ENCODE data around the gene MAP1LC3C.
"Not testable (repeated sequence)": the region's sequence is repeated elsewhere in the genome, so short reads cannot be mapped to it uniquely, and the experiment has no call there.

MAP1LC3C gene

DNA sequence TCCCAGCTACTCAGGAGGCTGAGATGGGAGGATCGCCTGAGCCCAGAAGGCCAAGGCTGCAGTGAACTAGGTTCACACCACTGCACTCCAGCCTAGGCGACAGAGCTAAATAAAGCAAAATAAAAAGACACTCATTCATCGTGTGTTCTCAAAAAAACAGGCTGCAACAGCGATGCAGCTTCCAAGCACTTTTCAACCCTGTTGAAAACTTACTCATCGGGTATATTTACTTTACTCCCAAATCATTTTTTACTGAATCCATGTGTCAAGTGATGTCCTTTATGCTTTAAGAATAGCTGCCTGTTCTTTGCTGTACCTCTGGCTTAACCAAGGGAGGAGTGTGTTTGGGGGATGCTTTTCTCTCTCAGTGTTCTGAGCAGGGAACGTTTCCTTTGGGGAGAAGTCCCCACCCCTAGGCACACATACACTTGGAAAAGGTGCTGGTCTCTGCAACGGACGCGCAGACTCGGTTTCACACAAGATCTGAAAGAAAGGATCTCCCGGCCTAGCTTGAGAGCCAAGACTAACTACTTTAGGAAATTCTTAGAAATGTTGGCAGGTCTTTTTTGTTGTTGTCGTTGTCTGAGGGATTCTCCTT, 1.4 kb downstream of the MAP1LC3C start:
- no peak for DNase-seq (ENCODE audit: low read depth)
- H3K4me3 ChIP-seq (ENCODE audit: low read depth, low read length) = no peak overlapping the region

GRCh38 chr1:241994171-241994570, 4.7 kb downstream of the MAP1LC3C start:
- DNase-seq (ENCODE audit: low read depth) = no peak
- no peak overlapping the region for H3K4me3 ChIP-seq (ENCODE audit: low read depth, low read length)

DNA sequence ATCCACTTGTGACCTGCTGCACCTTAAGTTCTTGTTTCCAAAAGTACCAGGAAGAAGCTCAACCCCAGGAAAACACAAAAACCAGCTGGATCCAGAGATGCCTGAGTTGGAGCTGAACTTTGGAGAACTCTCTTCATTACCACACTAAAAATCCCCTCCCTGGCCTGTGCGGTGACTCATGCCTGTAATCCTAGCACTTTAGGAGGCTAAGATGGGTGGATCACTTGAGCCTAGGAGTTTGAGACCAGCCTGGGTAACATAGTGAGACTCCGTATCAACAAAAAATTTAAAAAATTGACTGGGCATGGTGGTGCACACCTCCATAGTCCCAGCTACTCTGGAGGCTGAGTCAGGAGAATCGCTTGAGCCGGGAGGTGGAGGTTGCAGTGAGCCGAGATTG, 6.2 kb downstream of the MAP1LC3C start:
- DNase-seq (ENCODE audit: low read depth) = no peak

GRCh38 chr1:241990040-241990439, 8.9 kb downstream of the MAP1LC3C start:
- H3K4me3 ChIP-seq (ENCODE audit: low read depth, low read length) = no peak overlapping the region
- peak; percentile 93 for DNase-seq (ENCODE audit: low read depth)

More for the DNA sequence above, 6.2 kb downstream of the MAP1LC3C start:
- H3K4me3 ChIP-seq (ENCODE audit: low read depth, low read length) = no peak overlapping the region

GRCh38 chr1:241988389-241988930, 10.4 kb downstream of the MAP1LC3C start:
- not testable (repeated sequence) for DNase-seq (ENCODE audit: low read depth); H3K4me3 ChIP-seq (ENCODE audit: low read depth, low read length)

DNA sequence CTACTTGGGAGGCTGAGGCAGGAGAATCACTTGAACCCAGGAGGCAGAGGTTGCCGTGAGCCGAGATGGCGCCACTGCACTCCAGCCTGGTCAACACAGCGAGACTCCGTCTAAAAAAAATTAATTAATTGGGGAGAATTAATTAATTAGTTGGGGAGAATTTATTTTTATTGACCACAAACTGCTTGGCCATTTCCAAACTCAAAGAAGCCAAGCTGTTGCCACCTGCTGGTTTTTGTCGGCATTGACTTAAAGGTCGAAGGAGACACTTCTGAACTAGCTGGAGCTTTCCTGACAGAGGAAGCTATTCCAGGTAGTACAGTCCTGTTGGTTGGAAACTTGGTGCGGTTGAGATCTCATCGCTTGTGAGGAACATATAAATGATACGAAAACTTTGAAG, 13.1 kb downstream of the MAP1LC3C start:
- no peak overlapping the region for H3K4me3 ChIP-seq (ENCODE audit: low read depth, low read length)
- DNase-seq (ENCODE audit: low read depth) = no peak

- no peak for DNase-seq (ENCODE audit: low read depth)
- no peak overlapping the region for H3K4me3 ChIP-seq (ENCODE audit: low read depth, low read length)
Observed at GRCh38 chr1:241979926-241980325, 19.0 kb downstream of the MAP1LC3C start.

- DNase-seq (ENCODE audit: low read depth) = no peak
- H3K4me3 ChIP-seq (ENCODE audit: low read depth, low read length) = no peak overlapping the region
Observed at GRCh38 chr1:241979071-241979470, 19.8 kb downstream of the MAP1LC3C start.

DNA sequence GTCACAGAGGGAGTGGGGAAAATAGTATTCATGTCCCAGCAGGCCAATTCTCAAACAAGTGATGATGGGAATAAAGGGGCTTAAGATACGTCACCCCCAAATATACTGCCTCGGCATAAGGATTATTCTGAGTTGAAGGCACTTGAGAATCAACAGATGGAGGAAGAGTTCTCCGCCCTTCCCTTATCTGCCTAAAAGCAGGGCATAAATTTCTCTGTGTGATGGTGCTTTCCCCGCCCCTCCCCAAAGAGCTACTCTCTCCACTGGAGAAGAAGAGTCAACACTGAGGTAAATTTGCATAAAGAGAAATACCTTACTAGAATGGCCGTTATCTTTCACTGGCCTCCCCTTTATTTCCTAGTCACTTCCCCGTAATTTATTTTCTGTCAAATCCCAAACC, 22.7 kb downstream of the MAP1LC3C start:
- no peak for DNase-seq (ENCODE audit: low read depth)
- H3K4me3 ChIP-seq (ENCODE audit: low read depth, low read length) = no peak overlapping the region

DNA sequence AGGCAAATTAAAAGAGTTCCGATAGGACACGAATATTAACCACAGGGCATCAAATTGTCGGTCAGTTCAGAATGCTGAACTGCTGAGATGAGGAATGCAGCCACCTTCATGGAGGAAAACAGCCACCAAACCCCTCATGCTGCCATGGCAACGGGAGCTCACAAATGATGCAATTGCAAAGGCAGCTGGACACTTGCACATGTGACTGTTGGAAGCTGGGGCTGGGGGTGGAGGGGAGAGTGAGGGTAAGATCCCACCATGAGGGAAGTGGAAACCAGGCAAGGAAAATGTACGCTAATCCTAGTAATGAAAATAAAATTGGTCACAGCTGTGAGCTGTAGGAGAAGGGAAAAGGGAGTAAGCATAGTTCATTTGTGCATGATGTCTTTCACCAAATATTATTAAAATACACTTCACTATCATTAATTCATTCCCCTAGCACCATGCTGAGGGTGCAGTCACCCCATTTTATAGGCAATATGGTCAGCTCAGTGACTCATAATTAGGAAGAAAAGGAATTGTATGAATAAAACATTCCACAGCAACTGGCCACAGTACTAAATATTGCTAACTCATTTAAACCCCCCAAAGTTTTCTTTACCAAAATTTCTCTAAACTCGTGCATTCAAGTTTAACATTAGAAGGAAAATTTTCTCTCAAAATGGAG, 26.1 kb downstream of the MAP1LC3C start:
- DNase-seq (ENCODE audit: low read depth) = no peak

GRCh38 chr1:241968611-241969010, 30.3 kb downstream of the MAP1LC3C start:
- no peak overlapping the region for H3K4me3 ChIP-seq (ENCODE audit: low read depth, low read length)
- no peak for DNase-seq (ENCODE audit: low read depth)

More for the DNA sequence above, 26.1 kb downstream of the MAP1LC3C start:
- H3K4me3 ChIP-seq (ENCODE audit: low read depth, low read length) = no peak overlapping the region

- no peak for DNase-seq (ENCODE audit: low read depth)
- H3K4me3 ChIP-seq (ENCODE audit: low read depth, low read length) = no peak overlapping the region
Observed at GRCh38 chr1:241964550-241965282, 34.2 kb downstream of the MAP1LC3C start.

- H3K4me3 ChIP-seq (ENCODE audit: low read depth, low read length) = no peak overlapping the region
- DNase-seq (ENCODE audit: low read depth) = no peak
Observed at GRCh38 chr1:241963722-241964121, 35.2 kb downstream of the MAP1LC3C start.

GRCh38 chr1:241962153-241962552, 36.7 kb downstream of the MAP1LC3C start:
- no peak for DNase-seq (ENCODE audit: low read depth)
- H3K4me3 ChIP-seq (ENCODE audit: low read depth, low read length) = no peak overlapping the region

- no peak for DNase-seq (ENCODE audit: low read depth)
- no peak within 1 kb of the TSS for H3K4me3 ChIP-seq (ENCODE audit: low read depth, low read length)
Observed at GRCh38 chr1:241957692-241958494, 41.0 kb downstream of the MAP1LC3C start, which contains the start of gene BECN2. Gene BECN2, plus strand, starts transcription at chr1:241957767. Its CDS starts 0 bp downstream, at chr1:241957767.

- H3K4me3 ChIP-seq (ENCODE audit: low read depth, low read length) = no peak overlapping the region
- peak; percentile 59 for DNase-seq (ENCODE audit: low read depth)
Observed at GRCh38 chr1:241950390-241950789, 48.5 kb downstream of the MAP1LC3C start.

DNA sequence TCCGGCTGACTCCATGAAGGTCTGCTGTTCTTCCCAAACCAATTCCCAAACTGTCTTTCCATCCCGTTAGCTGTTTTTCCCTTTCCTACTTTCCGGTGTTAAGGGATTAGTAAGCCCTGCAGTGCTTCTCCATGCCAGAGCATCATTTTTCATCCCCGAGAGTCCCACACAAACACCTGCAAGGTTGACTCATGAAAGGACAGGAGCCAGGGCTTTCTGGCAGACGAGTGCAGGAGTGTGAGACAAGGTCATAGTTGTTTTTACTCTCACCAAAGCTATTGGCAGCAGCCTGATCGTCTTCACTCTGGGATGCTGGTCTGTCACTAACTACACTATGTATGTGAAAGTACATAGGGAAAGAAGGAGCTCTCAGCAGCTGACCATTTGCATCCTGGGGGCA, 51.5 kb downstream of the MAP1LC3C start:
- H3K4me3 ChIP-seq (ENCODE audit: low read depth, low read length) = no peak overlapping the region
- DNase-seq (ENCODE audit: low read depth) = no peak

Measured in skeletal muscle cell (primary cell).